ENCODE results near the gene SDF4.
"Not testable (repeated sequence)": the region's sequence is repeated elsewhere in the genome, so short reads cannot be mapped to it uniquely, and the experiment has no call there.

SDF4 gene

DNA sequence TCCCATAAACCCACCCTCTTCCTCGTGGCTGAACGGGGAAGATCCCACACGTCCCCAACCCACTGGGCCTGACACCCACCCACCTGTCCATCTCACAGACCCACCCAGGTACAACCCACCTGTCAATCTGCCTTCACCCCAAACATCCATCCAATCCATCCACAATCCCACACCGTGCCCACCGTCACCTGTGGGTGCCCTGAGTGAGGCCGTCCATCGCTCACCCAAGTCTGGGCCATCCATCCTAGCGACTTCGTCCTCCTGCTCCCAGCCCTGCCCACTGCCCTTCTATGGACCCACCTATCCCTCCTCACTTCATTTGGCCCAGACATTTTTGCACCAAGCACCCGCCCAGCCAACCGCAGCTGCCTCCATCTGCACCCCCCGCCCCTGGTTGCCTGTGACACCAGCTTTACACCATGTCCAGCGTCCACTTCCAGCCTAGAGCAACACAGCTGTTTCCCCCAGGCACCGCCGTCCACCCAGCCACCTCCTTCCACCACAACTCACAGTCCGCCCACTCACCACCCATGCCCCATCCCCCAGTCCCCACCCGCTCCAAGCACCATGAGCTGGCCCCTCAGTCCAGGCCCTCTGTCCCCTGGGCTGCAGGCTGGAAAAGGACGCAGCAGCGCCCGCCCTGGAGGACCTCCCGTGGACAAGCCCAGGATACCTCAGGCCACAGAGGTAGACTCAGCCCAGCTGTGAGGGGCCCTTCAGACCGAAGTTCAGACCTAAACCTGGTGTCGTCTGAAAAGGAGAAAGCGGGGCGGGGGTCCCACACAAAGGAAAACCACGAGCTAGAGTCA lies 50.5 kb downstream of the SDF4 start:
- no peak for DNase-seq (ENCODE audit: low read depth in 1 of 2, low spot score in 1 of 2)

DNA sequence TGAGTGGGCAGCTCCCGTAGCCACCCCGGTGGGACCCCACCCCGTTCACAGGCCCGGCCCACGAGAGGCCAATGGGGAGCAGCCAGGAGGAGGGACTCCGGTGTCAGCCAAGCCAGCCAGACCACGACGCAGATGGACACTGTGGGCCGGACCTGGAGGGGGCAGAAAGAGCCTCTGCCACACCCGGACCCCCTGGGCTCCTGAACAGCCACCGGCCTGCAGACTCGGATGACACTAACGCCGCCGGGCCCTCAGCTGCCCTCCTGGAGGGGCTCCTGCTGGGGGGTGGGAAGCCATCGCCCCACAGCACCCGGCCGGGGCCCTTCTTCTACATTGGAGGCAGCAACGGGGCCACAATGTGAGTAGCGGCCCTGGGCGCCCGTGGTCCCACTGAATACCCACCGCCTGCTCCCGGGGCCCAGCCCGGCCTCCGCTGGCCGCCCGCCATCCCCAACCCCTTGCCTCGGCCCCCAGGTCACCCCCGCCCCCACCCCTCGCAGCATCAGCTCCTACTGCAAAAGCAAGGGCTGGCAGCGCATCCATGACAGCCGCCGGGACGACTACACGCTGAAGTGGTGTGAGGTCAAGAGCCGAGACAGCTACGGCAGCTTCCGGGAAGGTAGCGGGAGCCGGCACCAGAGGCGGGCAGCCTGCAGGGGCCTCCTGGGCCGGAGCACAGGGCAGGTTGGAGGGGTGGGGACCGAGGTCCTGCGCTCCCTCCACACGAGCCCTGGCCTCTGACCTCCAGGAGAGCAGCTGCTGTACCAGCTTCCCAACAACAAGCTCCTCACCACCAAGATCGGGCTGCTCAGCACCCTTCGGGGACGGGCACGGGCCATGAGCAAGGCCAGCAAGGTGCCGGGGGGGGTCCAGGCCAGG lies 51.6 kb downstream of the SDF4 start:
- no peak for DNase-seq (ENCODE audit: low read depth in 1 of 2, low spot score in 1 of 2)

DNA sequence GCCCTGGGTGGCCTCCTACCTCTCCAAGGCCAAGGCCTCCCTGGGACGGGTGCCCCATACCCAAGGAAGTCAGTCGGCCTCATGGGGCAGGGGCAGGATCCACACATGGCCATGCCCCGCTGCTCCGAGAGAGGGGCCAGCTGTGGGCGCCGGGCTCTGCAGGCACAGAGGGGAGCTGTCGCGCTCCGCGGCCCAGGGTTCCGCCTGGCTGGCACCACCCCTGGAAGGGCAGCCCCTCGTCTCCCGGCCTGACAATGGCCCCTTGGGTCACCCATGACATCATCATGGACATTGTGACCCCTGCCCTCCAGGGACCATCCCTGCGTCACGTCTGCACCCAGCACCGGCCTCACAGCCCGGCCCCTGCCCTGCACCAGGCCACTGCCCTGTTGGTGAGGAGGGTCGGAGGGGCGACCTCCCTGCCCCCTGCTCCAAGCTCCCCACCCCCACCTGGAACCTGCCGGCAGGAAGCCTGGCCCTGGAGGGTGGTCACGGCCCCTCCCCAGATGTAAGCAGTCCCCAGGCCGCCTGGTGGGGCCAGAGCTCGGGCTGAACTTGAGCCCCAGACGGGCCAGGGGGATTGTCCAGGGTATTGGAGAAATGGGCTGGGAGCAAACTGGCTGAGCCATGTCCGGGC lies 52.3 kb downstream of the SDF4 start:
- no peak for DNase-seq (ENCODE audit: low read depth in 1 of 2, low spot score in 1 of 2)

DNA sequence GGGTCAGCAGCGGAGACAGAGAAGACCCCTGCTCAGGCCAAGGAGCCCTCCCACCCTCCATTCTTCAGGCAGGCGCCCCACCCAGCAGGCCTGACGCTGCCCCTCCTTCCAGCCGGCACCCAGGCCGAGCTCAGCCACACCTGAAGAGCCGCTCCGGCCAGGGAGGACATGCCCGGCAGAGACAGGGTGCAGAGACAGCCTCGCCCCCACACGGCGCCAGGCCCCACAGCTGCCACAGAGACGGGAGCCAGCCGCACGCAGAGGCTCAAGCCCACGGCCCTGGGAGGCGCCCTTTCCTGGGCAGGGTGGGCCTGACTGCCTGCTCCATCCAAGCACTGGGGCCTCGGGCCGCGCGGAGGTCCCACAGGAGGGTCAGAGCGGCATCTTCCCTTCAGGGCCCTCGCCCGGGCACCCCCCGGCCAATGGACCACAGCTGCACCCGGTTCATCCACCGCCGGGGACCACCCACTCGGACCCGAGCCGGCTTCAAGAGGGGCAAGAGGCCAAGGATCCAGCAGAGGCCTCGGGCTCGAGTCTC lies 52.9 kb downstream of the SDF4 start:
- no peak for DNase-seq (ENCODE audit: low read depth in 1 of 2, low spot score in 1 of 2)

DNA sequence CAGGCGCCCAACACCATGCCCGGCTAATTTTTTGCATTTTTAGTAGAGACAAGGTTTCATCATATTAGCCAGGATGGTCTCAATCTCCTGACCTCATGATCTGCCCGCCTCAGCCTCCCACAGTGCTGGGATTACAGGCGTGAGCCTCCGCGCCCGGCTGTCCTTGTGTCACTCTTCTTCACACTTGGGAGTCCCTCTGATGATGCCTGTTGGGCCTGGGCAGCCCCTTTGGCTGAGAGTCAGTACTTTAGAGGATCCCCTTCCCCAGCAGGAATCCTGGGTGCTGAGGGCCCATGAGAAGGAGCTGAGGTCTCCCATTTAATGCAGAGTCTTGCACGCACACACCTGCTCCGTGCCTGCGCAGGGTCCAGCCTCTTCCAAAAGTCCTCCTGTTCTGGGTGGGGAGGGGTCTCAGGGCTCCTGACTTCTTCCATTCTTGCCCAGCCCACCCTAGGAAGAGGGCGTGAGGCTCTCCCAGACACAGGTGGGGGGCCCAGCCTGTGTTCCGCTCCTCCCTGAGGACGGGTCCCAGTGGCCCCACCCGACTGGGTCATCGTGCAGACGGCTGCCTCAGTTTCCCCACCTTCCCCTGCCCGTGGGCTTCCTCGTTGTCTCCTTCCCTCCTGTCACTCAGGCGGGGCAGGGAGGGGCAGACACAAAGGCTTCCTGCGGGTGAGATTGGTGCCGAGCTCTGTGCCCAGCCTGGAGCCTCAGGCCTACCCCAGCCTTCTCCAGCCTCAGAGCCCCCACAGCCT lies 54.2 kb downstream of the SDF4 start:
- DNase-seq (ENCODE audit: low read depth in 1 of 2, low spot score in 1 of 2) = no peak

DNA sequence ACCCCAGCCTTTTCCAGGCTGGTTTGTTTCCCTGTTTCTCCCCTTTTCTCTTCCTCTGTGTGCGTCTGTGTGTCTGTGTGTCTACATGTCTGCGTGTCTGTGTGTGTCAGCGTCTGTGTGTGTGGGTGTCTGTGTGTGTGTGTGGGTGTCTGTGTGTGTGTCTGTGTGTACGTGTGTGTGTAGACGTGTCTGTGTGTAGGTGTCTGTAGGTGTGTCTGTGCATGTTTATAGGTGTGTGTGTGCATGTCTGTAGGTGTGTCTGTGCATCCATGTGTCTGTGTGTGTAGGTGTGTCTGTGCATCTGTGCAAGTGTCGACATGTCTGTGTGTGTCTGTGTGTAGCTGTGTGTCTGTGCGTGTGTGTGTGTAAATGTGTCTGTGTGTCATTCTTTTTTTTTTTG lies 54.9 kb downstream of the SDF4 start:
- DNase-seq (ENCODE audit: low read depth in 1 of 2, low spot score in 1 of 2) = no peak

DNA sequence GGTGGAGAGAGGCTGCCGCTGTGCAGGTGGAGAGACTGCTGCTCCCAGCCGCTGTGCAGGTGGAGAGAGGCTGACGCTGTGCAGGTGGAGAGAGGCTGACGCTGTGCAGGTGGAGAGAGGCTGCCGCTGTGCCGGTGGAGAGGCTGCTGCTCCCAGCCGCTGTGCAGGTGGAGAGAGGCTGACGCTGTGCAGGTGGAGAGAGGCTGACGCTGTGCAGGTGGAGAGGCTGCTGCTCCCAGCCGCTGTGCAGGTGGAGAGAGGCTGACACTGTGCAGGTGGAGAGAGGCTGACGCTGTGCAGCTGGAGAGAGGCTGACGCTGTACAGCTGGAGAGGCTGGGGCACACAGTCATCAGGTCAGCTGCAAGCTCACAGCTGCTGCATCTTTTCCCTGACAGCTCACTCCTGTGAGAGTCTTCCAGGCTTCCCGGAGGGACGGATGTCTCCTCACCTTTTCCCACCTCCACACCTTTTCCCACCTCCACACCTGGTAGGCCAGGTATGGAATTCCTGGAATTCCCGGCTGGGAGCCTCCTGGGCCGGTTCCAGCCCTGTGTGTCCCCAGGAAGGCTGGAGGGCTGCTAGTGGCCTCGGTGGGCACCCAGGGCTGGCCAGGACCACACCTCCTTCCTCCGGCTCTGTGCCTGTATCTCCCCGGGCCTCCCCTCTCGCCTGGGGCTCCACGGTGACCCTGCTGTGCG lies 55.6 kb downstream of the SDF4 start:
- not testable (repeated sequence) for DNase-seq (ENCODE audit: low read depth in 1 of 2, low spot score in 1 of 2)

DNA sequence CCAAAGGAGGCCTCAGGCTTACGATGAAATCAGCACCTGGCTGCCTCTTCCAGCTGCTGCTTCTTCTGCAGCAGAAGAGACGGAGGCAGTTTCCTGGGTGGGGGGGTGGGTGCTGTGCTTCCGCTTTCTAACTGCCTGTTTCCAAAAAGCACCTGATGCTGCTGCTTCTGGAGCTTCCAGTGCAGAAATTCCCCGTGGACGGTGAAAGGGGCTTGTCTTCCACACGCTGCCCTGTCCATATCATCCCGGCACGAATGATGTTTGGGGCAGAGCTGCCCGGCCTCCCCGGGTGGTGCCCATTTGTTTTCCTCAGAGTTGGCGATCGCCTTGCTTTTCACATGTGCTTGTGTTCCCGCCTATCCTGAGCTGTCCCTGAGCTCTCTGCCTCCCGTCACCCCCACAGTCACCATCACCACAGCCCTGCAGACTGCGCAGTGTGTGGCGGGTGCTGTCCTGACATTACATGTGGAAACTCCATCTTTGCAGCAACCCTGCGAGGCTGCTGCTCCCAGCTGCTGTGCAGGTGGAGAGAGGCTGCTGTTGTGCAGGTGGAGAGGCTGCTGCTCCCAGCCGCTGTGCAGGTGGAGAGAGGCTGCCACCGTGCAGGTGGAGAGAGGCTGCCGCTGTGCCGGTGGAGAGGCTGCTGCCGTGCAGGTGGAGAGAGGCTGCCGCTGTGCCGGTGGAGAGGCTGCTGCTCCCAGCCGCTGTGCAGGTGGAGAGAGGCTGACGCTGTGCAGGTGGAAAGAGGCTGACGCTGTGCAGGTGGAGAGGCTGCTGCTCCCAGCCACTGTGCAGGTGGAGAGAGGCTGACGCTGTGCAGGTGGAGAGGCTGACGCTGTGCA lies 56.4 kb downstream of the SDF4 start:
- DNase-seq (ENCODE audit: low read depth in 1 of 2, low spot score in 1 of 2) = no peak

DNA sequence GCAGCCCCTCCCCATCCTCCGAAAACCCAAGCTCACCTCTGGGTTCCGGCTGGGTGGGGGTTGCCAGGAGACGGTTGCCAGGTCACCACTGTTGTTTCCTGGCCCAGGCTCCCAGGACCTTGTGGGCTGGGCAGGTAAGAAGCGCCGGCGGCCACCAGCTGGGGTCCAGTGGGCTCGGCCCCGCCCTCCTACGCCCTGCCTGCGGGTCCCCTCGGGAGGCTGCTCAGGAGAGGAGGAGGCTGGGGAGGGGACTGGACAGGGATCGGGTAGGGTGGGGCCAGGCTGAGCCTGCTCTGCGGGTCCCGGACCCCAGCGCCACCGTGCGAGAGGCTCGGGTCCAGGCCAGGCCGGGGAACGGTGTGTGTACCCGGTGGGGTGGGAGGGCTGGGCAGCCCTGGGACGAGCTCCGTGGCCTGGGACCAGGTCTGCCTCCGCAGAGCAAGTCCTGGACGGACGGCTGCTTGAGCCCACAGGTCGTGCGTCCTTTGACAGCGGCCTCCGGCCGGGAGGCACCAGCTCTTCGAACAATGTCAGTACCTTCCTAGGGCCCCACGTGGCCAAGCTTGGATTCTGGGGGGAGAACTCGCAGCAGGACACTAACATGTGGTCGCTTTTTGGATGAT lies 57.9 kb downstream of the SDF4 start, which contains the start of gene TTLL10:
TTLL10 (plus strand) TSS at position 88 of the 623 bp plus-strand sequence. CDS start 5,336 bp downstream, outside the sequence.
- DNase-seq (ENCODE audit: low read depth in 1 of 2, low spot score in 1 of 2) = no peak

DNA sequence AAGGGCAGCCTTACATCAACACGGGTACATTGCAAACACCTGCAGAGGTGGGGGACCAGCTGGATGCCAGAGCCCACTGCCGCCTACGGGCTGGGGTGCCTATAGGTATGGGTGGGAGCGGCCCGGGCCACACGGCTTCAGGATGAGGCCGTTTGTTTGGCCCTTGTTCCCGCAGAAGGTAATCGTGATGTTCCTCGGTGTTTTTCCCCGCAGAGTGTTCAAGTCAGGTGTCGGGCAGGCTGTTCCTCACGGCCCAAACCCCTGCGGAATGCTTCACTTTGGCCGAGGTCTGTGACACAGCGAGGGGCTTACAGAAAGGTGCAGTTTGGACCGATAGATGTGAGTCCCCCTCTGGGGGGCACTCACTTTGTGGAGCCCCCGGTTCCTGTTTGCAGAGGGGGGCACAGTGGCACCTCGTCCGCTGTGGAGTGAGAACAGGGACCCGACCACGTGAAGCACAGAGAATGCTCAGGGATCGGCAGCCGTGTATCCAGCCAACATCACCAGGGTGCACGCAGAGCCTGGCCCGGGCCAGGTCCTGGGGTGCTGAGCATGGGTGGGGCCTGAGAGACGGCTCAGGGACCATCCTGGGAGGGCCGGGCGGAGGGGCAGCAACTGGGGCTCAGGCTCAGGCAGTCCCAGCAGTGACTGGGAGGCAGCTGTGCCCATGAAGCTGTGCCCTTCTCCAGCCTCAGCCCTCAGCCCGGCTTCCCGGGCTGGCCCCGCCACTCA lies 58.6 kb downstream of the SDF4 start:
- no peak for DNase-seq (ENCODE audit: low read depth in 1 of 2, low spot score in 1 of 2)

DNA sequence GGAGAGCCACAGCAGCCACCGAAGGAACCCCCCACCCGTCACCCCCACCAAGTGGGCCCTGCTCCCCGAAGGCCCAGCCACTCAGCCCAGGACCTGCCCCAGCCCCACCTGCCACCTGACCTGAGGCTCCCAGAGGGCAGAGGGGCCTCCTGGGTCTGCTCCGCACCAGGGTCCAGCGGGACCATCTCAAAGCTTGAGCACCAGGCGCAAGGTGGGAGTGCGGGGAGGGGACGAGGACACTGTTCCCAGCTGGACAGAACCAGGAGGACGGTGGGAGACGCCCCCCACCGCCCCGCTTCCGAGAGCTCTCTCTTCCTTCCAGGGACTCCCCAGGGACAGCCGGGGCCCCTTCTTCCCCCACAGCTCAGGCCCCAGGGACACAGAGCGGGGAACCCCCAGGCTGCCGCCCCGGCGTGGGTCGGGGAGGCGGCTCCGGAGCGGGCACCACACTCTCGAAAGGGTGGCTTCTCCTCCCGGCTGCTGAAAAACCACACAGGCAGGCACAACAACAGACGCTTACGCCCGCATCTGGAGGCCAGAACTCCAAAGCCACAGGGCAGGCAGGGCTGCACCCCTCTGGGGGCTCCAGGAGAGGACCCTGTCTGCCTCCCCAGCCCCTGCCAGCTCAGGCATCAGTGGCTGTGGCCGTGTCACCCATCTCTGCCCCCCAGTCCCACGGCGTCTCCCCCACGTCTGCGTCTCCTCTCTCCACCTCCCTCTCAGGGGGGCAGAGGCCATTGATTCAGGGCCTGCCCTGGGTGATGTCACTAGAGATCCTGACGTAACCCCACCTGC lies 60.1 kb downstream of the SDF4 start:
- no peak for DNase-seq (ENCODE audit: low read depth in 1 of 2, low spot score in 1 of 2)

DNA sequence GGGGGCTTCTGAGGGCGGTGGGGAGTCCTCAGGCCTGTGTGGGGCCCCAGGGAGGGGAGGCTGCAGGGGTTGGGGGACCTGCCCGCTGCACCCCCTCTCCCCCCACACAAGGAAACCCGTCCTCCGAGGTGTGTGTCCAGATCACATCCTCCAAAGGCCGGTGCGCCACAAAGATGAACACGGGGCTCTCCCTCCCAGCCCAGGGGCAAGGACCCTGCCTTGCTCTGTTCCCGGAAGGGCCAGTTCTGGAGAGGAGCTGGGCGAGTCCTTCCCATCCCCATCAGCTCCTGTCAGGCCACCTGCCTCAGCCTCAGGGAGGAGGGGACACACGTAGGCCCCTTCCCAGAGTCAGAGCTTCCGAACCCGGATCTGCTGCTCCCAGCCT lies 60.6 kb downstream of the SDF4 start:
- DNase-seq (ENCODE audit: low read depth in 1 of 2, low spot score in 1 of 2) = no peak

DNA sequence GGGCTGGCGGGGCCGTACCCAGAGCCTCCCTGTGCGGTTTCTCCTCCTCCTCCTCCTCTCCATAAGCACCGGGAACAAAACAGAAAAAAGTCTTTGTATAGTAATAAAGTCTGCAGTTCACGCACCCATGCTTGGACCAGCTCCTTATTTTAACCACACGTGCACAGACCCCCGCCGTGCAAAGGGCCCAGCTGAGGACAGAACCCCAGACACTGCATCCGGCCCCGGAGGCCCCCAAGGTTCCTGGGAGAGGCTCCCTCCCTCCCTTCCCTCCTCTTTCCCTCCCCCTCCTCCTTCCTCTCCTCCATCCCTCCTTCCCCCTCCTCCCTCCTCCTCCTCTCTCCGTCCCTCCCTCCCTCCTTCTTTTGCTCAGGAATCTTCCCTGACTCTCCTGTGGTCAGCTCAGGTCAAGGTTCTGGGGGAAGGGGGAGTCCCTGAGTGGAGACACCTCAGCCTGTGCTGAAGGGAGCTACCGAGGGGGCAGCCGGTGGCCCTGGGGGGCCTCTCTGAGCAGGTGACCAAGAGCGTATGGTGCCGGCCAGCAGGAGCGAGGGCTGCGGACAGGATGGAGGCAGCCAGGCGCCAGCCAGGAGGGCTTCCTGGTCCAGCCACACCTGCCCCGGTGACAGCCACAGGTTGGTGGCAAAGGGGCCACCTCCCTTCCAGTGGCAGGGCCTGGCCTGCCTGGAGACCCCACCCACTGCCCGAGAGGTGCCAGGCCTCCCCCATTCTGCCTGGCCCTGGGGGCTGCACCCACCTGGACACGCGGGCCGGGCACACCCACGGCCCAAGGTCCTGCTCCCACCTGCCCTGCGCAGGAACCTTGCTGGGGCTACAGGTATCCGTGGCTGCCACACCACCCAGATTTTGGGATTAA lies 61.3 kb downstream of the SDF4 start:
- no peak for DNase-seq (ENCODE audit: low read depth in 1 of 2, low spot score in 1 of 2)

DNA sequence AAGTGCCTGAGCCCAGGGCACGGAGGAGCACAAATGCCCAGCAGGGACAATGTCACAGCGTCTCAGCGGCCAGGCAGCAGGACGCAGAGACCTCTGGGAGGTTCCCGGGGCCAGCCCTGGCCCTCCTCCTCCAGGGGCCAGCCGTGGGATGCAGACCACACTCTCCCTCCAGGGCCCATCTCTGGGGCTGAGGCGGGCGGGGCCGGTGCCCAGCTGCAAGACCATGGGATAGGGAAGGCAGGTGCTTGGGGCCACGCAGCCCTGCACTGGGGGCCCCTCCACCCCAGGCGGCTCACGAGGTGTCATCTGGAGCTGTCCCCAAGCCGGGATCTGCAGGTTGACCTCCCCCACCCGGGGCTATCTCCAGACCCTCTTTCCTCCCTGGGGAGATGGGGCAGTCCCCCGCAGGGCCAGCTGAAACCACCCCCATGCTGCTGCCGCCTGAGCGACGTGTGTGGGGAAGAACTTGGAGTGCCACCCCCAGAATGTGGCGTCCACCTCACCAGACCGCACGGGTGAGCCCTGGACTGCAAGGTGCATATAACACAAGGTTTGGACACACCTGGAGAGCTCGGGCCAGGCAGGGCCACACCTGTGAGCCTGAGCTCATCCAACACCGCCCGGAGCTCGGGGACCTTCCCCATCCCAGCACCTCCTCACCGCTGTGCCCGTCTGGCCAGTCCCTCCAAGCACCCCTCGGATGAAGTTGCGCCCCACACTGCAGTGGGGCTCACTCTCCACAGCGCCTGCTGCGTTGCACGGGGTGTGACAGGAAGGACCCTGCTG lies 62.2 kb downstream of the SDF4 start:
- no peak for DNase-seq (ENCODE audit: low read depth in 1 of 2, low spot score in 1 of 2)

All from stimulated activated CD4-positive, alpha-beta T cell treated with anti-CD3 and anti-CD28 coated beads, Interleukin-15, amount 100 ng/mL, for 1 hour (primary cell).